ENCODE results near the gene CDH10. TPM values are rescaled to one million over a fixed set of nuclear protein-coding genes. Genes with fewer than 3 reads are reported as not detected.

Gene CDH10
- total RNA-seq, 2 donors from 2014 or later = 0.31 to 0.74 TPM

DNA sequence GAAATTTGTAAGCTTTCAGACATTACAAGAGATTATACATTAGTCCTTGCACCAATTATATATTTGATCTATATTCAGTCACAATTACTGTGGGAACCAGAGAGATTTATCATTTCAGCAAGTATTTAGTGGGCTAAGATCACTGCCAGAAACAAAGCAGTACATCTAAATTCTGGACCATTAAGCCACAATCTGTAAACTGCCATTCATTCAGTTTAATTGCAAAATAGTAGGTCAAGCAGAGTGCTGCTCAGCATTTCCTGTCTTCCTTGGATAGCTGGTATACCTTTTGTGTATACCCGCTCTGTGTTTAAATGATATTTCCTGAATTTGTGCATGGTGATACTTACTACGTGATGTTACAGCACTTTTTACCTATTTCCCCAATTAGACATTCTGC, 42.6 kb downstream of the CDH10 start:
- Histone ChIP-seq H3K27ac (no peak overlapping the region), H3K4me3 (no peak overlapping the region), H3K4me1 (no peaks in the 10 kb centered on the region), H3K36me3 (no peaks in the 10 kb centered on the region), H3K9me3 (no peaks in the 10 kb centered on the region), H3K27me3 (no peaks in the 10 kb centered on the region)
- no peak for DNase-seq (ENCODE audit: low spot score)
- TF ChIP-seq, protein P1, sequence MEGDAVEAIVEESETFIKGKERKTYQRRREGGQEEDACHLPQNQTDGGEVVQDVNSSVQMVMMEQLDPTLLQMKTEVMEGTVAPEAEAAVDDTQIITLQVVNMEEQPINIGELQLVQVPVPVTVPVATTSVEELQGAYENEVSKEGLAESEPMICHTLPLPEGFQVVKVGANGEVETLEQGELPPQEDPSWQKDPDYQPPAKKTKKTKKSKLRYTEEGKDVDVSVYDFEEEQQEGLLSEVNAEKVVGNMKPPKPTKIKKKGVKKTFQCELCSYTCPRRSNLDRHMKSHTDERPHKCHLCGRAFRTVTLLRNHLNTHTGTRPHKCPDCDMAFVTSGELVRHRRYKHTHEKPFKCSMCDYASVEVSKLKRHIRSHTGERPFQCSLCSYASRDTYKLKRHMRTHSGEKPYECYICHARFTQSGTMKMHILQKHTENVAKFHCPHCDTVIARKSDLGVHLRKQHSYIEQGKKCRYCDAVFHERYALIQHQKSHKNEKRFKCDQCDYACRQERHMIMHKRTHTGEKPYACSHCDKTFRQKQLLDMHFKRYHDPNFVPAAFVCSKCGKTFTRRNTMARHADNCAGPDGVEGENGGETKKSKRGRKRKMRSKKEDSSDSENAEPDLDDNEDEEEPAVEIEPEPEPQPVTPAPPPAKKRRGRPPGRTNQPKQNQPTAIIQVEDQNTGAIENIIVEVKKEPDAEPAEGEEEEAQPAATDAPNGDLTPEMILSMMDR (IDR thresholded peaks at IDR 0.05) = no peak

DNA sequence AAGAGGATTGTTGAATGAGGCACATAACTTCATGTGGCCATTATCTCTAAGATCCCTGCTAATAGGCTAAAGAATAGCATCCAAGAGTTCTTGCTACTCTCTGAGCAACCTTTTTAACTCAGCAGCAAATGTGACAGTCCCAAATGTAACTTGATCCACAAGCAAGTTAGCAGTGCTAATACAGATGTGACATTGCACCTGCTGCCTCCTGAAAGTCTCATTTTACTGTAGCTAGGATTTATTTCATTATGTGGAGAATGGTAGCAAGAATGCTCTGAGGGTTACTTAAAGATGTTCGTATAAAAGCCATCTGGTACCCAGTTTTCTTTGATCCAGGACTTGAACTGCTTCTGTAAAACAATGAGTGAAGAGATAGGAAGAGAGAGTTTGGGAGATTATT, 45.8 kb downstream of the CDH10 start:
- H3K27ac ChIP-seq = no peak overlapping the region
- H3K4me3 ChIP-seq = no peak overlapping the region
- TF ChIP-seq, protein P1 (IDR thresholded peaks at IDR 0.05) = no peak
- no peaks in the 10 kb centered on the region for H3K27me3 ChIP-seq
- DNase-seq (ENCODE audit: low spot score) = no peak
- H3K4me1 ChIP-seq = no peaks in the 10 kb centered on the region
- no peaks in the 10 kb centered on the region for H3K36me3 ChIP-seq
- H3K9me3 ChIP-seq = no peaks in the 10 kb centered on the region

DNA sequence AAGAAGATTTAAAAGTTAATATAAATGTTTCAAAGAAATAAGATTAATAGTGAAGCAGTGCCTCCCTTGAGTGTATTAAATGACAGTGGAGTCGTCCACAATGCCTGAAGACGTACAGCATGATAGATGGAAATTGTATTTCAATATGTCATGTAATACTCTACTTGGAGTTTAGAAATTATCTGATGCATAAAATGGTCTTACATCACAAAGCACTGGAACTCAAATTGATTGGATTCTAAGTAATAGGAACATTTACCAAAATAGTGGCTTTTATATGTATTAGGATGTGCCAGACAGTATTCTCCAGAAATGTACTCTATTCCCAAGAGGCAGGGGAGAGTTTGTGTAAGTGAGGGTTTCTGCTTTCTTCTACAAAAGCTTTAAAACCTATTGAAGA, 49.4 kb downstream of the CDH10 start:
- H3K27me3 ChIP-seq = no peaks in the 10 kb centered on the region
- no peaks in the 10 kb centered on the region for H3K4me1 ChIP-seq
- no peak for DNase-seq (ENCODE audit: low spot score)
- no peaks in the 10 kb centered on the region for H3K36me3 ChIP-seq
- H3K4me3 ChIP-seq = no peak overlapping the region
- H3K9me3 ChIP-seq = no peaks in the 10 kb centered on the region
- no peak overlapping the region for H3K27ac ChIP-seq
- TF ChIP-seq, protein P1 (IDR thresholded peaks at IDR 0.05) = no peak

DNA sequence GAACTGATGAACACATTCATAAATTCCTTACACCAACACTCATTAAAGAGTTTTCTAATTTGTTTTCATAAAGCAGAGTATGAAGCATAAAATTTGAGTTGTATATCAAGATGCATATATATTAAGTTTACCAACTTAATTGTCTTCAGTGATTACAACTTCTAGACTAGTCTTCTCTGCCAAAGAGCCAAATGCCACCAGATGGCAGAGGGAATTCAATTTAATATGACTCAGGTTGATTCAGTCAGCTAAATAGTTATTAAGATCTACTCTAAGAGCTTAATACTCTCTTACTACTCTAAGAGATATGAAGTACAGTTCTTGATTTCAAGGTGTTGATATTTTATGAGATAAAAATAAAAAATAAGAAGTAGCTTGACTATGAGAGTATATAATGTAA, 53.4 kb downstream of the CDH10 start:
- no peak overlapping the region for H3K27ac ChIP-seq
- H3K27me3 ChIP-seq = no peaks in the 10 kb centered on the region
- TF ChIP-seq, protein P1 (IDR thresholded peaks at IDR 0.05) = no peak
- no peaks in the 10 kb centered on the region for H3K9me3 ChIP-seq
- no peak overlapping the region for H3K4me3 ChIP-seq
- DNase-seq (ENCODE audit: low spot score) = no peak
- H3K4me1 ChIP-seq = no peaks in the 10 kb centered on the region
- H3K36me3 ChIP-seq = no peaks in the 10 kb centered on the region

DNA sequence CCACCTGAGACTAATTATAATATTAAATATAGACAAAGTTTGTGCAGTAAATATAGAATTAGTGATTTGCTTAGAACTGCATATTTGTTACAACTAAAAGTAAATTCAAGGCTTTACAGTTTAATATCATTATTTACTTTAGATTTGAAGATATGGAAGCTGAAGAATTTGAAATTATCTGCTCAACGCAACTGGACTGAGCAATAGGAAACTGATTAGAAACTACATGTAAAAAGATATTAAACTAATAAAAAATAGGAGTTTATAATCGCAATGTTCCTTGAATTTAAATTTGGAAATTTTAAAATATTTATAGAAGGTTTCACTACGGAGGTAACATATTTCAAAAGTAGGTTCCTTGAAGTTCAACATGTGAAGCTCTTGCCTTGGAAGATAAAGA, 55.2 kb downstream of the CDH10 start:
- H3K9me3 ChIP-seq = no peaks in the 10 kb centered on the region
- no peaks in the 10 kb centered on the region for H3K27me3 ChIP-seq
- H3K27ac ChIP-seq = no peak overlapping the region
- TF ChIP-seq, protein P1 (IDR thresholded peaks at IDR 0.05) = no peak
- H3K36me3 ChIP-seq = no peaks in the 10 kb centered on the region
- H3K4me1 ChIP-seq = no peaks in the 10 kb centered on the region
- H3K4me3 ChIP-seq = no peak overlapping the region
- DNase-seq (ENCODE audit: low spot score) = no peak

DNA sequence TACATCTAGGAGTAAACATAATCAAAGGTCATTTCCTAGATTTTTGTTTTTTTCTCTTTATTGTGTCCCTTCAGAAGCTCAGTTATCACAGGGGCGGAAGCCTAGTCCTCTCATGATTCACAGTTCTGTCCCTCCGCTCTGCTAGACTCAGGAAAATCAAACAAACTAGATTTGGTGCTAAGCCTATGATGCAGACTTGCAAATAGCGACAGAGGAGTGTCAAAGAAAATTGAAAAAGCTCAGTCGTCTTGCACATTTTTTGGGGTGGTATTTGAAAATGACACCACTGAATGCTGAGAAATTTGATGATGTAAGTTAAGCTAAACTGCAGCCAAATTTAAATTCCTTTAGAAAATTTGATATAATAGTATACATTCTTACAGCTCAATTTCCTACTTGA, 59.0 kb downstream of the CDH10 start:
- TF ChIP-seq, protein P1 (IDR thresholded peaks at IDR 0.05) = no peak
- Histone ChIP-seq H3K27ac (no peak overlapping the region), H3K27me3 (no peaks in the 10 kb centered on the region), H3K9me3 (no peaks in the 10 kb centered on the region), H3K4me1 (no peaks in the 10 kb centered on the region), H3K36me3 (no peaks in the 10 kb centered on the region), H3K4me3 (no peak overlapping the region)
- no peak for DNase-seq (ENCODE audit: low spot score)

Data from right atrium auricular region (tissue), 2 donors.